ENCODE measurements around the gene DDX52.
"Not testable (repeated sequence)": the region's sequence is repeated elsewhere in the genome, so short reads cannot be mapped to it uniquely, and the experiment has no call there.

DDX52 gene

GRCh38 chr17:37651849-37652248 is 8.6 kb upstream of the DDX52 start:
- no peak for DNase-seq (ENCODE audit: low read depth)

DNA sequence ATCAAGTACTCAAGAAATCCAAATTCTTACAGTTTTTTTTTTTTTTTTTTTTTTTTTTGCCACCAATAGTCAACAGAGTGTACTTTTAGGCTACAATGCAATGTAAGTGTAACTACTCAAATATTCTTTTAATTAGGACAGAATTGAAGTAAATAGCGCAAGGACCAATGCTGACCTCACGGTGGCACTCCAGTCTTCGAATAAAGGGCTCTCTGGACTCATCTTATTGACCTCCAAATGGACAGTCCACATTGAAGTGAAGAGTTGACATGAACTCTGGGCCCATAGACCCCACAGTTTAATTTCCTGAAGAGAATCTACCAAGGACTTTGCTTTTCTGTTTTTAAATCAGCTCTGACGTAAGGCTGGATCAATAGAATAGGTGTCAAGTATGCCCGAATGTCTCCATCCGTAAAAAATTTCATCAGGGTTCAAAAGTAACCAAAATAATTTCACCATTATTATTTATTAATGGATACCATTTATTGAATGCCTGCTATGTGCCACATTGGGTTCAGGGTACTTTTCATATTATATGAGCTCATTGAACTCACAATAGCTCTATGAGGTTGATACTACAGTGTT is 7.3 kb upstream of the DDX52 start:
- no peak for DNase-seq (ENCODE audit: low read depth)

GRCh38 chr17:37648555-37648954 is 5.3 kb upstream of the DDX52 start:
- DNase-seq (ENCODE audit: low read depth), result no peak

GRCh38 chr17:37647856-37648255 is 4.6 kb upstream of the DDX52 start:
- DNase-seq (ENCODE audit: low read depth), result no peak

DNA sequence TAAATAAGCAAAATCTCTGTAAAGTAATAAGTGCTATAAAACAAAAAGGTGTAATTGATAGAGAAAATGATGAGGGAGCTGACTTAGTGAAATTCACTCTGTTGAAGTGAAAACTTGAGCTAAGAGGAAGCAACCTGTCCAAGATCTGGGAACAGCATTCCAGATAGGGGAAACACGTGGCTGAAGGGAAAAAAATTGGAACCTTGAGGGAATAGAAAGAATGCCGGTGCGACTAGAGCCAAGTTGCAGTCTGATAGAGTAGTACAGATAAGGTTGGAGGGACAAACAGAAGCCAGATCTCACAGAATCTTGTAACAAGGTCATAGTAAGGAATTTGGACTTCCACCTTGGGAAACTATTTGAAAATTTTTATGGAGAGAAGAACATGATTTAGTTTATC is 623 bp upstream of the DDX52 start:
- DNase-seq (ENCODE audit: low read depth), result no peak

GRCh38 chr17:37642681-37643080 is 565 bp downstream of the DDX52 start:
- DNase-seq (ENCODE audit: low read depth), result no peak

DNA sequence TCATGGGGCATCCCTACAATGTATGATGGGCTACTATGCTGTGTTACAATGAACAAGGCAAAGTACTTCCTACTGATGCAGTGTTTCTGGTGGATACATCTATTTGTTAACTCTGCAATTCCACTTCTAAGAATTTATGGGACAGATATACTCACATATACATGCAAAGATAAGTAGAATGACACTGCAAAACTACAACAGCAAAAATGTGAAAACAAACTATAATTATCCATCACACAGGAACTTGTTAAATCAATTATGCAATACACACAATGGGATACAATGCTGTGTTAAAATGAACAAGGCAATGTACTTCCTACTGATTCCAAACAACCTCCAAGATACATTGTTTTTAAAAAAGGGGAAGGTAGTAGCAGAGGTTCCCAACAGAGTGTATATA is 3.2 kb downstream of the DDX52 start:
- no peak for DNase-seq (ENCODE audit: low read depth)

GRCh38 chr17:37637956-37638355 is 5.3 kb downstream of the DDX52 start:
- no peak for DNase-seq (ENCODE audit: low read depth)

GRCh38 chr17:37616430-37616829 is 26.8 kb downstream of the DDX52 start:
- not testable (repeated sequence) for DNase-seq (ENCODE audit: low read depth)

DNA sequence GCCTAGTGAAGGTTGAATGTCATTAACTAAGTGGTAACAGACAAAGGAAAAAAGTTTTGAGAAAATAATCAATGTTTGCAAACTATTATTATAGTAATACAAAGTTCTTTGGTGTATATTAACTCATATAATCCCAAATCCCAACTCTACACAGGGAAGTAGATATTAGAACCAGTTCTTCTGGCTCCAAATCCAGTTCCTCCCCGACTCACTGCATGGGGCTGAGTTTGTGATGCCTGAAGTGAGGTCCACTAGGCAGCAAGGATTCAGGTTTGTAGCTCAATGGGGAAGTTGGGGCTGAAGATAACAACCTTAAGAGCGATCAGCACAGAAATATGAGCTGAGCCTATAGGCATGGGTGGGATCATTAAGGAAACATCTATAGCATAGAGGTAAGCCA is 28.4 kb downstream of the DDX52 start:
- no peak for DNase-seq (ENCODE audit: low read depth)

DNA sequence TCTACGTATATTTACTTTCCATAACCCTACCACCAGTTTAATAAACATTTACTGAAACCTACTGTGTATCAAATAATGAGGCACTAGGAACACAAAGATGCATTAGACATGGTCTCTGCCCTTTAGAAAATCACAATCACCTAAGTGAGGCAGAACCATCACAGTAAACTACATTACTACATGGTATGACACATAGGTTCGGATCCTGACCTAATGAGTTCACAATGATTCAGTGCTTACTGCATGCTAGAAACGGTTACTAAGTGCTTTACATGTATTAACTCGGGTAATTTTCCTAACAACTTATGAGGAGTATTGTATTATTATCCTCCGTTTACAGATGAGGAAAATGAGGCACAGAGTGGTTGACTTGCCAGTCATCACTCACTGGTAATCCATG is 28.9 kb downstream of the DDX52 start:
- no peak for DNase-seq (ENCODE audit: low read depth)

GRCh38 chr17:37610971-37611370 is 32.3 kb downstream of the DDX52 start:
- DNase-seq (ENCODE audit: low read depth), result no peak

GRCh38 chr17:37610041-37610420 is 33.2 kb downstream of the DDX52 start:
- DNase-seq (ENCODE audit: low read depth), result not testable (repeated sequence)

DNA sequence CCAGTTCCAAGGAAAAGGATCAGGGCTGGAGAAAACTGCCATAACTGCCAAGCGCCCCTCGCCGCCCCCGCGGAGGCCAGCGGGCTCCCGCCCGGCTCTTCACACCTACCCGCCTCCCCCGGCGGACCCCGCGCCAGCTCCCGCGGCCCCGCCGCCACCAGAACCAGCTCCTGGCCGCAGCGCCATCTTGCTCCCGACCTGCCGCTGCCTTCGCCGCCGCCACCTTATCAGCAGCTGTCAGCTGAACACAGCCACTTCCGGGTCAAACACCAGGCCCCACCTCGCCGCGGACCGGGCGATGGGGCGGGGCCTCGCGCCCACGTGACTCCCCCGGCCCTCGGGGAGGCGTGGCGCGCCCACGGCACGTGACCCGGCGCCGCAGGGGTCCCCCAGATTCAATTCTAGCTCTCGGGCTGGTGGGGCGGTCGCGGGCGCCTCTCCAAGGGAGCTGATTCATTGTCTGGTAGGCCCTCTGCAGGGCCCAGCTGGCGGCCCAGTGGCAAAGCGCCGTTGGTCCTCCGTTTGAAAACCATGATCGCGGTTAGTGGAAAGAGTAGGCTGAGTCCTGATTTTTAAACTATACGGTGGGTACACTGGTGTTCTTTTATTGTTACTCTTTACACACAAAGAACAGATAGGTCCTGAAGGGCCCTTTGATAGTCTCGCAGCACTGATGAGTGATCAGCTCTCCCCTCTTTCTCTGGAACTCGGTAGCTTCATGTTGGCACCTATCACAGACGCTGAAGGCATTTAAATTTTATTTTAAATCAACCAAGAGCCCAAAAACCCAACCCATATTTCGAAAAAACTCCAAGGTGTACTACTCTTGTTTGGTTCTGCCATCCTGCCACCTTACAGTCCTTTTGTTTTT is 33.8 kb downstream of the DDX52 start, which contains the start of gene SYNRG:
SYNRG (minus strand) TSS at position 249 of the 871 bp plus-strand sequence; CDS start at position 186, 63 bp downstream.
- DNase-seq (ENCODE audit: low read depth), result peak; percentile 92

DNA sequence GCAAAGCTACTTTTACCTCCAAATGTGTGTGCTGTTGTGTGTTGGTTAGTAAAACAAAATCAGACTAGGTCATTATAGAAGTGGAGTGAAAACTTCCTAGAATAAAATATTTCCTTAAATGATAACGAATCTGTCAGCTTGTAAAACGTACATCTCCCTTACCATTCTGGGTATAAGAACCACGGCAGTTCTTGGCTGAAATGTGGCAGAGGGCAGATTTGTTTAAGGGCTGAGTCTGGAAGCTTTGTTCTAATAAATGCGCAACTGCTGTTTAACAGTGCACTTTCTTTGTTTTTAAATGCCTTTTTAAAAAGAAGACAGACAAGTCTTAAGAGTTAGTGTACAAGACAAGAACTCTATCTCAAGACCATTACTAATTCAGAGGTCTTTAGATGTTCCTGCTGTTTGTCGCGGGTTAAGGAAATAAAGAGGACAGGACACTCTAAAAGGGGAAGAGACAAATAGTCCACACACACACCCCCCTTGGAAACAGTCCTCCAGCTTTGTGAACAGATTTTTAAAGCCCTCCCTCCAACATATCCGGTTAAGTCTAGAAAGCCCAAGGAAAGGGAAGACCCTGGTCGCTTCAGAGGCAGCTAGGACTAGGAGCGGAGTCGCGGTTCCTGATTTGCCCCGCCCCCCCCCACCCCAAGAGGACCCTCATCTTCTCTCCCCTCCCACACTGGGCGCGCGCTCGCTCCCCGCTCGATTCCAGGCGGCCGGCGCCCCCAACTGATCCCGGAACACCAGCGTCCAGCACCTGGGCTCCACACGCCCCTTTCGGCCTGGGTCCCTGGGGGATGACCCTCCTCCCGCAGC is 34.7 kb downstream of the DDX52 start:
- DNase-seq (ENCODE audit: low read depth), result no peak

- DNase-seq (ENCODE audit: low read depth), result no peak
Observed at GRCh38 chr17:37607637-37608331, 35.5 kb downstream of the DDX52 start.

DNA sequence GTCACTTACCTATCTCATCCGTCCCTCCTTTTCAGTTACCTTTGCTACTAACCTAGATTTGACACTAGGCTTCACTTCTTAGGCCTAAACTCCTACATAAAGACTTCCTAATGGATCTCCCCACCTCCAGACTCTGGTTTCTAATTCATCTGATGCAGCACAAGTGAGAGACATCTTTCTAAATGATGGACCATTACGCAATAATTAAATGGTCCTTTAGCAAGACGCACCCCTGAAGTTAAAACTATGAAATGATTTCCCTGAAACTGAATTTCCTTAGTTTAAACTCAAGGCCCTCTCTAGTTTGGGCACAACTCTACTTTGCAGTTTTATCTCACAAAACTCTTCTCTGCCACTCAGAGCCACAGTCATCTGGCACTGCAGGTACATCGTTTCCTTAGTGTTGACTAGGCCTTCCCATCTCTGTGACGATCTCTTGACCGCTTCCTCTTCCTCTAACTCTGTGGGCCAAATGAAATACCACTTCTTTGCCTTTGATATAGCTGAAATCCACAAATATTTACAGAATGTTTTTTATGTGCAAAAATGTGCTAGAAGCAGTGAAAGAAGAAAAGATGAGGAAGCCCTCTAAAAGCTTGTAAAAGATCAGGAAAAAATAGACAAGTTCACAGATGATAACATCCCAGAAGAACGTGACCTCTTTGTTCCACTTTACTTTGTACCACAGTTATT is 37.3 kb downstream of the DDX52 start:
- DNase-seq (ENCODE audit: low read depth), result no peak

DNA sequence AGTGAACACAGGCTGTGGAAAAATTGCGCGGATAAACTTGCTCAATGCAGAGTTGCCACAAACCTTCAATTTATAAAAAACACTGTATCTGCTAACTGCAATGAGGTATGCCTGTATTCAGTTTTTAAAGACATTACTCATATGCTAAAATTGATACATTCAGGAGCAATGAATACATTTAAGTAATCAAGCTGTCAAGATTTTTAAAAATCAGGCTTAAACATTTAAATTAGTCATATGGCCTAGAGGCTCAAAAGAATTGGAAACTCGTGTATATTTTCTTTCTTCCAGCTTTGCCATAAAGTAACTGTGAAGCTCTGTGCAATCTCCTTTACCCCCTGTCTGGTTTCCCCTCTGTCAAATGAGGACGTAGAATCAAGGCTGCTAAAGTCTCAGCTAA is 38.2 kb downstream of the DDX52 start:
- DNase-seq (ENCODE audit: low read depth), result no peak

DNA sequence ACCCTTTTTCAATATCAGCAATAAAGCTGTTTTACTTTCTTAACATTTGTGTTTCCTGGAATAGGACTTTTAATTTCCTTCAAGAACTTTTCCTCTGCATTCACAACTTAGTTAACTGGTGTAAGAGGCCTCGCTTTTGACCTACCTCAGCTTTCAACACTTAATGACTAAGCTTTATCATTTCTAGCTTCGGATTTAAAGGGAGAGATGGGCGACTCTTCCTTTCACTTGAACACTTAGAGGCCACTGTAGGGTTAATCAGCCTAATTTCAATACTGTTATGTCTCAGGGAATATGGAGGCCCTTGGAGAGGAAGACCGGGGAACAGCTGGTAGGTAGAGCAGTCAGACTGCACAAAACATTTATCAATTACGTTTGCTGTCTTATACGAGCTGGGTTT is 38.7 kb downstream of the DDX52 start:
- DNase-seq (ENCODE audit: low read depth), result no peak

- no peak for DNase-seq (ENCODE audit: low read depth)
Observed at GRCh38 chr17:37598145-37598544, 45.1 kb downstream of the DDX52 start.

- DNase-seq (ENCODE audit: low read depth), result no peak
Observed at GRCh38 chr17:37592291-37592690, 51.0 kb downstream of the DDX52 start.

Data from T follicular helper cell (primary cell).